IMR-90 (cell line): ENCODE data around the gene ANKRD11. TPM values are rescaled to one million over a fixed set of nuclear protein-coding genes. Genes with fewer than 3 reads are reported as not detected.
A peak's percentile ranks its signal among the peaks of the same experiment; 100 is the strongest.

Experiments used
- ATAC-seq: fragments of 200-7000 bp; cut with Tn5 transposase; 2 replicates; pipeline ENCODE4 v1.9.1; 2020; ENCODE audit warnings: low read depth, mild to moderate bottlenecking, moderate library complexity
- BruUV-seq: library from RNA; stranded (reverse); fragments of 400-500 nt; replicated peaks from 2 replicates; lab custom pipeline; 2021; lab: Mats Ljungman, UMichigan
- CTCF ChIA-PET: fragments of 300-600 bp; formaldehyde crosslinking; extraction: SDS; loops from one replicate; lab custom pipeline; 2021; ENCODE audit warnings: antibody characterized with exemption; lab: Yijun Ruan, JAX
- POLR2A ChIA-PET: fragments of 300-600 bp; sonication (Branson Sonifier 250); formaldehyde crosslinking; loops from one replicate; lab custom pipeline; 2022; ENCODE audit warnings: antibody characterized with exemption; ENCODE audit not compliant: unreplicated experiment; lab: Charles Lee
- DNase-seq: peaks from one replicate; pipeline ENCODE4 v3.0.0; 2013
- H2AFZ ChIP-seq: replicated peaks from 2 replicates; pipeline ENCODE3; 2013; ENCODE audit warnings: low read length, mild to moderate bottlenecking; ENCODE audit not compliant: poor library complexity
- H2AK5ac ChIP-seq: 2 replicates; pipeline ENCODE4 v1.6.1; 2013; ENCODE audit warnings: low read depth, low read length, inconsistent platforms
- H2AK9ac ChIP-seq: replicated peaks from 2 replicates; pipeline ENCODE3; 2013; ENCODE audit warnings: mild to moderate bottlenecking, low read depth, low read length, moderate library complexity; ENCODE audit not compliant: poor library complexity
- H2BK120ac ChIP-seq: 2 replicates; pipeline ENCODE4 v1.6.1; 2013; ENCODE audit warnings: low read depth, low read length, inconsistent platforms
- H2BK15ac ChIP-seq: 3 replicates; pipeline ENCODE4 v1.6.1; 2013; ENCODE audit warnings: low read depth, low read length, inconsistent platforms
- H2BK20ac ChIP-seq: 2 replicates; pipeline ENCODE4 v1.6.1; 2013; ENCODE audit warnings: low read depth, mild to moderate bottlenecking, inconsistent platforms, low read length, moderate library complexity
- H2BK5ac ChIP-seq: 2 replicates; pipeline ENCODE4 v1.6.1; 2013; ENCODE audit warnings: mild to moderate bottlenecking, low read depth, low read length, inconsistent platforms; ENCODE audit not compliant: poor library complexity, severe bottlenecking
- H3K14ac ChIP-seq: replicated peaks from 2 replicates; pipeline ENCODE4 v1.6.1; 2013; ENCODE audit warnings: low read depth, low read length, inconsistent platforms
- H3K18ac ChIP-seq: 2 replicates; pipeline ENCODE4 v1.6.1; 2013; ENCODE audit warnings: low read depth, low read length, control low read depth
- H3K23ac ChIP-seq: 2 replicates; pipeline ENCODE4 v1.6.1; 2013; ENCODE audit warnings: low read depth, low read length, inconsistent platforms
- H3K27ac ChIP-seq: 2 replicates; pipeline ENCODE4 v1.5.1; 2013; ENCODE audit warnings: mild to moderate bottlenecking, control low read depth, low read length; ENCODE audit not compliant: insufficient read depth
- H3K27me3 ChIP-seq: 2 replicates; pipeline ENCODE4 v1.6.1; 2013; ENCODE audit warnings: low read length; ENCODE audit not compliant: control insufficient read depth, insufficient read depth
- H3K36me3 ChIP-seq: 2 replicates; pipeline ENCODE4 v1.6.1; 2013; ENCODE audit warnings: low read length, mixed read lengths; ENCODE audit not compliant: control insufficient read depth, insufficient read depth
- H3K4ac ChIP-seq: 2 replicates; pipeline ENCODE4 v1.6.1; 2013; ENCODE audit warnings: low read depth, low read length, inconsistent platforms
- H3K4me1 ChIP-seq: 2 replicates; pipeline ENCODE4 v1.6.1; 2013; ENCODE audit warnings: low read length, mixed read lengths; ENCODE audit not compliant: control insufficient read depth, insufficient read depth
- H3K4me2 ChIP-seq: 2 replicates; pipeline ENCODE4 v1.6.1; 2013; ENCODE audit warnings: low read depth, mild to moderate bottlenecking, control low read depth, low read length, moderate library complexity
- H3K4me3 ChIP-seq: 2 replicates; pipeline ENCODE4 v1.5.1; 2013; ENCODE audit warnings: low read depth, mild to moderate bottlenecking, control low read depth, low read length, moderate library complexity; ENCODE audit not compliant: insufficient read depth
- H3K56ac ChIP-seq: 2 replicates; pipeline ENCODE4 v1.6.1; 2013; ENCODE audit warnings: low read length, inconsistent platforms; ENCODE audit not compliant: insufficient read depth; ENCODE audit errors: extremely low read depth
- H3K79me1 ChIP-seq, 2 experiments: 2 replicates each; pipeline ENCODE4 v1.6.1; 2013; ENCODE audit warnings: low read length in 2 of 2, inconsistent platforms in 1 of 2, low read depth in 1 of 2
- H3K9ac ChIP-seq: 2 replicates; pipeline ENCODE4 v1.6.1; 2013; ENCODE audit warnings: low read depth, low read length, control low read depth
- H3K9me1 ChIP-seq: 2 replicates; pipeline ENCODE4 v1.6.1; 2013; ENCODE audit warnings: low read length, inconsistent platforms; ENCODE audit not compliant: insufficient read depth
- H3K9me3 ChIP-seq: 2 replicates; pipeline ENCODE4 v1.6.1; 2013; ENCODE audit warnings: low read length; ENCODE audit not compliant: control insufficient read depth, insufficient read depth
- H4K20me1 ChIP-seq: 2 replicates; pipeline ENCODE4 v1.6.1; 2013; ENCODE audit warnings: low read length, inconsistent platforms; ENCODE audit not compliant: insufficient read depth
- H4K5ac ChIP-seq: 2 replicates; pipeline ENCODE4 v1.6.1; 2013; ENCODE audit warnings: mild to moderate bottlenecking, low read depth, low read length, control low read depth
- H4K8ac ChIP-seq, 2 experiments: 2 replicates each; pipeline ENCODE4 v1.6.1; 2013; ENCODE audit warnings: low read depth in 2 of 2, low read length in 2 of 2, control low read depth in 1 of 2, inconsistent platforms in 1 of 2
- H4K91ac ChIP-seq: 2 replicates; pipeline ENCODE4 v1.6.1; 2013; ENCODE audit warnings: low read depth, low read length, inconsistent platforms; ENCODE audit not compliant: insufficient read depth
- BHLHE40 ChIP-seq: fragments of 150-350 bp; IDR thresholded peaks from 2 replicates; pipeline ENCODE4 v1.6.1; 2016; ENCODE audit warnings: mild to moderate bottlenecking, low read depth, low read length
- CEBPB ChIP-seq: IDR thresholded peaks from 2 replicates; pipeline ENCODE4 v1.6.1; 2012; ENCODE audit warnings: low read depth, low read length, improper control_type of control experiment
- WGBS, 2 experiments: methylation state at CpG; one replicate each; pipeline versions ENCODE4 v1.1.5 to v1.1.7; 2013; ENCODE audit warnings: missing lambda C conversion rate in 2 of 2; ENCODE audit not compliant: insufficient read length in 1 of 2; ENCODE audit errors: extremely low coverage in 2 of 2; 5-methylcytosine and 5-hydroxymethylcytosine counted together
- dilution Hi-C: fragments of 300-500 bp; cut with HindIII; formaldehyde crosslinking; loops from one replicate; pipeline ENCODE4 v1.14.3; 2018; ENCODE audit warnings: low sequenced_read_pairs; ENCODE audit not compliant: unreplicated experiment
- in situ Hi-C: fragments of 300-500 bp; cut with MboI; formaldehyde crosslinking; loops from 3 replicates; pipeline ENCODE4 v1.14.3; 2019; ENCODE audit warnings: low sequenced_read_pairs, inconsistent platforms, mixed read lengths
- intact Hi-C: fragments of 100-400 bp; cut with micrococcal nuclease; formaldehyde crosslinking; loops from 2 replicates; pipeline ENCODE4 v1.10.0; 2022
- polyA plus RNA-seq, 3 experiments: library from polyadenylated mRNA; depleted of rRNA; stranded (reverse); fragments of >200 nt; gene quantifications; 2 replicates each; pipeline ENCODE4 v1.2.3, GENCODE V29; 2012; ENCODE audit warnings: low replicate concordance in 1 of 3
- total RNA-seq: library from RNA; depleted of rRNA; stranded (reverse); fragments of >200 nt; gene quantifications from 2 replicates; pipeline ENCODE4 v1.2.3, GENCODE V29; 2012
- TF ChIP-seq, protein P1 (sequence below): conservative IDR thresholded peaks from 2 replicates; pipeline ENCODE4 v1.5.1; 2012; ENCODE audit warnings: mild to moderate bottlenecking, low read depth, low read length, improper control_type of control experiment

The ANKRD11 gene
- total and polyA plus RNA-seq, 2 of the 4 experiments (the other 2 are of a cell fraction) = 46.8 to 71.9 TPM

DNA sequence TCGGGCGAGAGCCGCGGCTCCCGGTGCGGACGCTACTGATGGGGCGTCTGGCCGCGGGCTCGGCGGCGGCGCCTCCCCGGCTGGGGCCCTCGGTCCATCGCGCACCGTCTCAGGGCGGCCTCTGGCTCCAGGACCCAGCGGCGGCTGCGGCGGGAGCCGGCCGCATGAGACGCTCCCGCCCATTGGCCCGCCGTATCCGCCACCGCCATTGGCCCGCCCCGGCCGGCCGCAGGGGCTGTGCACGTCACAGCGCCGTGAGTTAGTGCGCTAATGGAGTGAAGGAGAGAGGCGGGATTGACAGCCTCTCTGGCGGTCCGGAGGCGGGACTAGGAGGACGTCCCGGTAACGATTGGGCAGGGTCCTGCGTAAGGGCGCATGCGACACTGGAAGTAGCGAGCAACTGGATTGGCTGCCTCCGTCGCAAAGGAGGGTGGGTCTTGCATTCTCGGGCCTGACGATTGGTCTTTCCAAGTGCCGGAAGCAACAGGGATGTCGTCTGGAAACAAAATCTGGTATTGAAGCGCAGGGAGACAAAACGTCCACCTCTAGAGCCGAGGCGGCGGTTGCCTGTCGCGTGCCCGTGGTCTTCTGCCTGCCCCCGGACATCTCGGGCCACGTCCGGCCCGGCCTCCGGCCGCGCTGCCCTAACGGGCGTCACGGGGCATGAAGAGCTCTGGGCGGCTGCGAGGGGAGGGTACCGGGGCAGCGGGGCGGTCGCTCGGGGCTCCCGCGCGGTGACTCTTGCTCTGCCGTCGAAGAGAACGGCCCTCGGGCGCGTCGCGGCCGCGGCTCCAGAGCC, at the start of gene ANKRD11 (continued):
- TF ChIP-seq BHLHE40 = peak; percentile 45; the same call in 1 of the 2 replicates
- TF ChIP-seq, protein P1, sequence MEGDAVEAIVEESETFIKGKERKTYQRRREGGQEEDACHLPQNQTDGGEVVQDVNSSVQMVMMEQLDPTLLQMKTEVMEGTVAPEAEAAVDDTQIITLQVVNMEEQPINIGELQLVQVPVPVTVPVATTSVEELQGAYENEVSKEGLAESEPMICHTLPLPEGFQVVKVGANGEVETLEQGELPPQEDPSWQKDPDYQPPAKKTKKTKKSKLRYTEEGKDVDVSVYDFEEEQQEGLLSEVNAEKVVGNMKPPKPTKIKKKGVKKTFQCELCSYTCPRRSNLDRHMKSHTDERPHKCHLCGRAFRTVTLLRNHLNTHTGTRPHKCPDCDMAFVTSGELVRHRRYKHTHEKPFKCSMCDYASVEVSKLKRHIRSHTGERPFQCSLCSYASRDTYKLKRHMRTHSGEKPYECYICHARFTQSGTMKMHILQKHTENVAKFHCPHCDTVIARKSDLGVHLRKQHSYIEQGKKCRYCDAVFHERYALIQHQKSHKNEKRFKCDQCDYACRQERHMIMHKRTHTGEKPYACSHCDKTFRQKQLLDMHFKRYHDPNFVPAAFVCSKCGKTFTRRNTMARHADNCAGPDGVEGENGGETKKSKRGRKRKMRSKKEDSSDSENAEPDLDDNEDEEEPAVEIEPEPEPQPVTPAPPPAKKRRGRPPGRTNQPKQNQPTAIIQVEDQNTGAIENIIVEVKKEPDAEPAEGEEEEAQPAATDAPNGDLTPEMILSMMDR = no peak

DNA sequence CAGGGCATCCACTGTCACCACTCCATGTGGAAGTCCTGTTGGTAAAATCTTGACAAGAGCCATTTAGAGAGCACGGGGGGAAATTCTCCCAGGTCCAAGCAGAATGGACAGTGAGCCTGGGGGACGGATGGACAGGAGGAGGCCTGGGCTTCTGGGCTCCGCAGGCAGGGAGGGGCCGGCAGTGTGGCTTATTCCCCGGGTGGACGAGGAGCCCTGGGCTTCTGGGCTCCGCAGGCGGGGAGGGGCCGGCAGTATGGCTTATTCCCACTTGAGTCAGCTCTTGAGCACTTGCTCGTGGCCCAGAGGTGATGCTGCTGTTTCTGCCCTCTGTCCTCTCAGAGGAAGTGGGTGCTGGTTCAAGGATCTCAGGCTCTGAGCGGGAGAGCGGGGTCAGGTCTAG, 47.9 kb upstream of the ANKRD11 start:
- no peak overlapping the region for H2BK5ac ChIP-seq
- no peak overlapping the region for H4K91ac ChIP-seq
- POLR2A ChIA-PET = no interaction called here
- DNase-seq (no peak), ATAC-seq (no peak)
- no peak overlapping the region for H2AFZ ChIP-seq
- 0 out of 2 replicates have a peak, but pooled peaks cover 3% of the 10 kb centered on the region for H3K9me1 ChIP-seq
- no peaks in the 10 kb centered on the region for H3K4me1 ChIP-seq
- H3K23ac ChIP-seq = no peak overlapping the region
- no peak overlapping the region for H3K27ac ChIP-seq
- no peaks in the 10 kb centered on the region for H3K9me3 ChIP-seq
- H4K5ac ChIP-seq = no peak overlapping the region
- H3K4me2 ChIP-seq = no peak overlapping the region
- 87% methylated on average over 8 of the region's 12 CpGs; no CpG with 5 or more reads in 1 of the 2 experiments for WGBS, 2 experiments
- no peak overlapping the region for H3K14ac ChIP-seq
- no TSS peak for BruUV-seq
- TF ChIP-seq CEBPB = no peak
- CTCF ChIA-PET = no interaction called here
- in situ Hi-C loops = no loop called here
- H2BK15ac ChIP-seq = no peak overlapping the region
- H3K18ac ChIP-seq = no peak overlapping the region
- H3K9ac ChIP-seq = no peak overlapping the region
- no peak overlapping the region for H2BK120ac ChIP-seq
- H2AK9ac ChIP-seq = no peak overlapping the region
- H3K4me3 ChIP-seq = no peak overlapping the region
- no peak overlapping the region for H4K8ac ChIP-seq
- no peak overlapping the region for H3K4ac ChIP-seq
- intact Hi-C loops = no loop called here
- dilution Hi-C loops = no loop called here
- H2BK20ac ChIP-seq = no peak overlapping the region
- H3K79me1 ChIP-seq = peaks cover 23 to 74% of the 10 kb centered on the region in 2 experiments; a peak in 3 of 4 replicates
- H3K56ac ChIP-seq = no peak overlapping the region
- peaks cover 30% of the 10 kb centered on the region for H4K20me1 ChIP-seq
- no peak overlapping the region for H2AK5ac ChIP-seq
- peaks cover 64% of the 10 kb centered on the region for H3K36me3 ChIP-seq
- H3K27me3 ChIP-seq = no peaks in the 10 kb centered on the region
